Activated effector memory CD4-positive, alpha-beta T cell treated with Interleukin-2 at 50 U/mL for 16 hours (primary cell): ENCODE results near the gene SLC15A5.

Experiments used
- DNase-seq: peaks from one replicate; pipeline ENCODE4 v3.0.0-alpha.2; 2020

SLC15A5 gene

GRCh38 chr12:16277585-16277984 is at the start of gene SLC15A5:
Gene SLC15A5 (minus strand): TSS chr12:16277685. CDS start chr12:16277685, 0 bp downstream.
- no peak for DNase-seq

GRCh38 chr12:16325426-16325825 is 47.9 kb upstream of the SLC15A5 start:
- no peak for DNase-seq

GRCh38 chr12:16324772-16325171 is 47.3 kb upstream of the SLC15A5 start:
- no peak for DNase-seq

- DNase-seq: no peak
These were observed 46.8 kb upstream of the SLC15A5 start for GRCh38 chr12:16324272-16324671.

- no peak for DNase-seq
These were observed 46.2 kb upstream of the SLC15A5 start for GRCh38 chr12:16323638-16324037.

GRCh38 chr12:16323010-16323409 is 45.5 kb upstream of the SLC15A5 start:
- no peak for DNase-seq

GRCh38 chr12:16310934-16311333 is 33.4 kb upstream of the SLC15A5 start:
- no peak for DNase-seq

GRCh38 chr12:16307856-16308475 is 30.5 kb upstream of the SLC15A5 start:
- no peak for DNase-seq

GRCh38 chr12:16303939-16304338 is 26.5 kb upstream of the SLC15A5 start:
- DNase-seq: no peak

- no peak for DNase-seq
These were observed 23.3 kb upstream of the SLC15A5 start for GRCh38 chr12:16300736-16301135.

- no peak for DNase-seq
These were observed 22.6 kb upstream of the SLC15A5 start for GRCh38 chr12:16300122-16300521.

GRCh38 chr12:16299403-16299802 is 21.9 kb upstream of the SLC15A5 start:
- DNase-seq: no peak

- DNase-seq: no peak
These were observed 20.0 kb upstream of the SLC15A5 start for GRCh38 chr12:16297521-16297920.

GRCh38 chr12:16294376-16294956 is 17.0 kb upstream of the SLC15A5 start:
- DNase-seq: no peak

GRCh38 chr12:16291032-16291431 is 13.5 kb upstream of the SLC15A5 start:
- DNase-seq: no peak

GRCh38 chr12:16285586-16285985 is 8.1 kb upstream of the SLC15A5 start:
- no peak for DNase-seq

- no peak for DNase-seq
These were observed 5.5 kb upstream of the SLC15A5 start for GRCh38 chr12:16282978-16283377.

- no peak for DNase-seq
These were observed 4.6 kb upstream of the SLC15A5 start for GRCh38 chr12:16282081-16282480.

- DNase-seq: no peak
These were observed 3.7 kb upstream of the SLC15A5 start for GRCh38 chr12:16281157-16281556.

- DNase-seq: no peak
These were observed 5.3 kb downstream of the SLC15A5 start for GRCh38 chr12:16272222-16272621.

GRCh38 chr12:16271062-16271461 is 6.4 kb downstream of the SLC15A5 start:
- no peak for DNase-seq

GRCh38 chr12:16269946-16270345 is 7.5 kb downstream of the SLC15A5 start:
- DNase-seq: no peak

- no peak for DNase-seq
These were observed 11.4 kb downstream of the SLC15A5 start for GRCh38 chr12:16266085-16266484.

- no peak for DNase-seq
These were observed 15.5 kb downstream of the SLC15A5 start for GRCh38 chr12:16261944-16262475.

GRCh38 chr12:16260206-16260605 is 17.3 kb downstream of the SLC15A5 start:
- no peak for DNase-seq
